HG03521 (cell line): ENCODE measurements around the gene WSB1.
"Not testable (repeated sequence)": the region's sequence is repeated elsewhere in the genome, so short reads cannot be mapped to it uniquely, and the experiment has no call there.

ENCODE experiments used
- ATAC-seq: cut with Tn5 transposase; IDR thresholded peaks from one replicate; pipeline ENCODE4 v1.9.1; 2021; ENCODE audit warnings: mild to moderate bottlenecking, moderate library complexity; ENCODE audit not compliant: unreplicated experiment

The WSB1 gene

GRCh38 chr17:27313301-27313700 is 19.4 kb downstream of the WSB1 start:
- no peak for ATAC-seq

GRCh38 chr17:27315322-27315721 is 21.4 kb downstream of the WSB1 start:
- ATAC-seq, result no peak

GRCh38 chr17:27315796-27316465 is 22.0 kb downstream of the WSB1 start:
- ATAC-seq, result no peak

- ATAC-seq, result no peak
Observed at GRCh38 chr17:27318228-27318627, 24.3 kb downstream of the WSB1 start.

- ATAC-seq, result no peak
Observed at GRCh38 chr17:27318633-27319032, 24.7 kb downstream of the WSB1 start.

GRCh38 chr17:27319541-27320221 is 25.8 kb downstream of the WSB1 start:
- ATAC-seq, result no peak

- no peak for ATAC-seq
Observed at GRCh38 chr17:27320222-27320560, 26.3 kb downstream of the WSB1 start.

- no peak for ATAC-seq
Observed at GRCh38 chr17:27321372-27321771, 27.5 kb downstream of the WSB1 start.

GRCh38 chr17:27322026-27322425 is 28.1 kb downstream of the WSB1 start:
- no peak for ATAC-seq

- ATAC-seq, result no peak
Observed at GRCh38 chr17:27322690-27323508, 29.0 kb downstream of the WSB1 start.

GRCh38 chr17:27323538-27324215 is 29.8 kb downstream of the WSB1 start:
- no peak for ATAC-seq

- no peak for ATAC-seq
Observed at GRCh38 chr17:27324771-27325339, 30.9 kb downstream of the WSB1 start.

- no peak for ATAC-seq
Observed at GRCh38 chr17:27326051-27326450, 32.1 kb downstream of the WSB1 start.

GRCh38 chr17:27326585-27326984 is 32.7 kb downstream of the WSB1 start:
- ATAC-seq, result no peak

- no peak for ATAC-seq
Observed at GRCh38 chr17:27327397-27327796, 33.5 kb downstream of the WSB1 start.

- ATAC-seq, result no peak
Observed at GRCh38 chr17:27327871-27328270, 34.0 kb downstream of the WSB1 start.

- ATAC-seq, result not testable (repeated sequence)
Observed at GRCh38 chr17:27328686-27329085, 34.8 kb downstream of the WSB1 start.

- ATAC-seq, result no peak
Observed at GRCh38 chr17:27329146-27329805, 35.4 kb downstream of the WSB1 start.

GRCh38 chr17:27332047-27332393 is 38.1 kb downstream of the WSB1 start:
- ATAC-seq, result no peak
